Transverse colon (tissue), 4 donors: ENCODE measurements around the gene EHHADH. TPM values are rescaled to one million over a fixed set of nuclear protein-coding genes. Genes with fewer than 3 reads are reported as not detected.

Source experiments
- DNase-seq: peaks from one replicate; pipeline ENCODE4 v3.0.0-alpha.2; 2019
- H3K27ac ChIP-seq, 4 donors: fragments of 200-600 bp; sonication (generic); 2 replicates each; pipeline ENCODE4 v1.5.1; 2016 to 2018; ENCODE audit warnings: inconsistent platforms in 4 of 4
- H3K27me3 ChIP-seq: fragments of 200-600 bp; sonication (generic); 2 replicates; pipeline ENCODE4 v1.5.1; 2017; ENCODE audit warnings: inconsistent platforms
- H3K36me3 ChIP-seq, 4 donors: fragments of 200-600 bp; sonication (generic); 2 replicates each; pipeline ENCODE4 v1.5.1; 2017 to 2019; ENCODE audit warnings: inconsistent platforms in 4 of 4
- H3K4me1 ChIP-seq, 4 donors: fragments of 200-600 bp; sonication (generic); 2 replicates each; pipeline ENCODE4 v1.5.1; 2017 to 2020; ENCODE audit warnings: inconsistent platforms in 4 of 4
- H3K4me3 ChIP-seq, 4 donors: fragments of 200-600 bp; sonication (generic); 1 replicate in 1 of 4; 2 replicates in 3 of 4; pipeline versions ENCODE4 v1.5.1 to v1.6.1; 2017 to 2019; ENCODE audit warnings: inconsistent platforms in 4 of 4
- H3K9me3 ChIP-seq, 2 donors: fragments of 200-600 bp; sonication (generic); 2 replicates each; pipeline ENCODE4 v1.5.1; 2017 to 2019; ENCODE audit warnings: inconsistent platforms in 2 of 2
- CTCF ChIP-seq, 5 experiments: fragments of 200-600 bp in 3 of 5; fragments of 450-650 bp in 2 of 5; sonication (generic) in 3 of 5; IDR thresholded peaks; 1 replicate in 2 of 5; 2 replicates in 3 of 5; pipeline ENCODE4 v1.5.1; 2016 to 2017; ENCODE audit warnings: antibody characterized with exemption in 5 of 5, inconsistent platforms in 3 of 5, mild to moderate bottlenecking in 2 of 5, moderate library complexity in 1 of 5
- EP300 ChIP-seq: sonication (generic); formaldehyde crosslinking; IDR thresholded peaks from one replicate; pipeline ENCODE4 v1.6.1; 2017; ENCODE audit warnings: antibody characterized with exemption, low read depth
- POLR2A ChIP-seq: fragments of 450-650 bp; IDR thresholded peaks from one replicate; pipeline ENCODE4 v1.6.1; 2016; ENCODE audit warnings: antibody characterized with exemption, mild to moderate bottlenecking, moderate library complexity
- POLR2AphosphoS5 ChIP-seq, 3 donors: sonication (generic); formaldehyde crosslinking; IDR thresholded peaks; one replicate each; pipeline ENCODE4 v1.6.1; 2016; ENCODE audit warnings: antibody characterized with exemption in 3 of 3
- WGBS, 2 donors: methylation state at CpG; one replicate each; pipeline ENCODE4 v1.1.5; 2018; ENCODE audit warnings: low coverage in 1 of 2; 5-methylcytosine and 5-hydroxymethylcytosine counted together
- in situ Hi-C, 4 donors: fragments of 200-750 bp; cut with MboI; loops; one replicate each; pipeline versions ENCODE4 v1.15.0 to v1.15.1; 2017; ENCODE audit warnings: low sequenced_read_pairs in 3 of 4, low pct_ligation_motif_present in 1 of 4, low pct_unique_long_range_greater_than_20kb in 1 of 4
- intact Hi-C: fragments of 100-400 bp; cut with DNase I; formaldehyde crosslinking; loops from one replicate; pipeline ENCODE4 v1.15.1; 2023; ENCODE audit warnings: low total_unique reads
- total RNA-seq, 4 donors: library from RNA; depleted of rRNA; stranded (reverse); fragments of >200 nt; gene quantifications; one replicate each; pipeline ENCODE4 v1.1.0, GENCODE V29; 2016

The EHHADH gene
- total RNA-seq, 4 donors from 2014 or later = 6.4 to 39.6 (median 14.3) TPM

GRCh38 chr3:185155678-185156077, 98.2 kb downstream of the EHHADH start:
- in situ Hi-C loops (no loop called here), intact Hi-C loops (no loop called here)
- TF ChIP-seq EP300 = no peak
- no peak for TF ChIP-seq POLR2A
- no peak for TF ChIP-seq POLR2AphosphoS5 (IDR thresholded peaks at IDR 0.05)
- no peak for TF ChIP-seq CTCF (IDR thresholded peaks at IDR 0.05)
- 90 to 100% methylated on average over 2 to 5 of the region's 5 CpGs for WGBS, 2 donors
- no peaks in the 10 kb centered on the region for H3K36me3 ChIP-seq
- H3K4me1 ChIP-seq = peaks cover 0 to 13% (median 7%) of the 10 kb centered on the region in 4 donors
- no peak for DNase-seq
- H3K9me3 ChIP-seq = no peaks in the 10 kb centered on the region
- no peak overlapping the region for H3K27ac ChIP-seq
- H3K4me3 ChIP-seq = no peak overlapping the region
- H3K27me3 ChIP-seq = peaks cover 4% of the 10 kb centered on the region

GRCh38 chr3:185153861-185154629, 99.8 kb downstream of the EHHADH start:
- DNase-seq = no peak
- intact Hi-C loops (no loop called here), in situ Hi-C loops (no loop called here)
- Histone ChIP-seq H3K27me3 (peaks cover 4% of the 10 kb centered on the region), H3K36me3 (no peaks in the 10 kb centered on the region), H3K4me1 (peaks cover 0 to 13% (median 7%) of the 10 kb centered on the region in 4 donors), H3K4me3 (peak overlapping the region in 1 of 4 donors; percentile 84), H3K27ac (peak overlapping the region in 2 of 4 donors; percentile 91 to 95), H3K9me3 (no peaks in the 10 kb centered on the region)
- WGBS, 2 donors = 80% methylated on average over 16 of the region's 16 CpGs; no CpG with 5 or more reads in 1 of the 2 donors
- TF ChIP-seq POLR2A (no peak), POLR2AphosphoS5 (IDR thresholded peaks at IDR 0.05) (no peak), CTCF (IDR thresholded peaks at IDR 0.05) (no peak), EP300 (no peak)

- peaks cover 4% of the 10 kb centered on the region for H3K27me3 ChIP-seq
- H3K4me3 ChIP-seq = peak overlapping the region; percentile 53 to 84 (median 67)
- no peaks in the 10 kb centered on the region for H3K9me3 ChIP-seq
- in situ Hi-C loops (no loop called here), intact Hi-C loops (no loop called here)
- H3K27ac ChIP-seq = peak overlapping the region; percentile 81 to 95 (median 89)
- DNase-seq = peak; percentile 29
- 2% methylated on average over 53 of the region's 53 CpGs; no CpG with 5 or more reads in 1 of the 2 donors for WGBS, 2 donors
- no peaks in the 10 kb centered on the region for H3K36me3 ChIP-seq
- TF ChIP-seq POLR2A (no peak), EP300 (no peak), CTCF (IDR thresholded peaks at IDR 0.05) (peak in 1 of 5 experiments; percentile 17), POLR2AphosphoS5 (IDR thresholded peaks at IDR 0.05) (no peak)
- H3K4me1 ChIP-seq = peaks cover 0 to 13% (median 7%) of the 10 kb centered on the region in 4 donors
Measured at GRCh38 chr3:185153171-185153771, 100.6 kb downstream of the EHHADH start.

GRCh38 chr3:185152410-185153170, 101.3 kb downstream of the EHHADH start, which contains the start of gene C3orf70:
Gene C3orf70, minus strand, starts transcription at chr3:185153060. Its CDS starts 237 bp downstream, at chr3:185152823.
- intact Hi-C loops = no loop called here
- TF ChIP-seq POLR2A = peak; percentile 35
- no peak for TF ChIP-seq EP300
- no peak for TF ChIP-seq CTCF (IDR thresholded peaks at IDR 0.05)
- peak in 2 of 3 donors; percentile 55 to 60 for TF ChIP-seq POLR2AphosphoS5 (IDR thresholded peaks at IDR 0.05)
- in situ Hi-C loops = no loop called here
- peak within 1 kb of the TSS; percentile 81 to 95 (median 89) for H3K27ac ChIP-seq
- no peaks in the 10 kb centered on the region for H3K9me3 ChIP-seq
- H3K36me3 ChIP-seq = no peaks in the 10 kb centered on the region
- peaks cover 4% of the 10 kb centered on the region for H3K27me3 ChIP-seq
- H3K4me3 ChIP-seq = peak within 1 kb of the TSS; percentile 53 to 84 (median 67)
- peak; percentile 69 for DNase-seq
- WGBS, 2 donors = 0% methylated on average over 63 of the region's 113 CpGs; no CpG with 5 or more reads in 1 of the 2 donors
- peaks cover 0 to 13% (median 7%) of the 10 kb centered on the region in 4 donors for H3K4me1 ChIP-seq
